ENCODE data around the gene KAZN. TPM values are rescaled to one million over a fixed set of nuclear protein-coding genes. Genes with fewer than 3 reads are reported as not detected.
A peak's percentile ranks its signal among the peaks of the same experiment; 100 is the strongest.

The KAZN gene
- total and polyA plus RNA-seq, 9 donors: 5.1 to 17.4 (median 14.3) TPM

GRCh38 chr1:14624941-14625340 lies 26.5 kb downstream of the KAZN start:
- Histone ChIP-seq H3K4me1 (ENCODE audit: control insufficient read depth, insufficient read depth, low read length) (peaks cover 14% of the 10 kb centered on the region), H3K27me3 (ENCODE audit: control insufficient read depth, insufficient read depth, low read length) (no peaks in the 10 kb centered on the region), H3K4me3 (ENCODE audit: low read length) (no peak overlapping the region), H3K36me3 (ENCODE audit: control insufficient read depth, insufficient read depth, low read length) (no peaks in the 10 kb centered on the region), H3K9me3 (replicated peaks; ENCODE audit: control insufficient read depth, low read depth, low read length) (no peaks in the 10 kb centered on the region), H3K27ac (ENCODE audit: low read length) (no peak overlapping the region)
- no peak for DNase-seq
- 97% methylated on average over 4 of the region's 7 CpGs for WGBS (ENCODE audit: insufficient coverage)

GRCh38 chr1:14625572-14625971 lies 27.1 kb downstream of the KAZN start:
- H3K27ac ChIP-seq (ENCODE audit: low read length): no peak overlapping the region
- H3K4me1 ChIP-seq (ENCODE audit: control insufficient read depth, insufficient read depth, low read length): peaks cover 14% of the 10 kb centered on the region
- DNase-seq: no peak
- H3K36me3 ChIP-seq (ENCODE audit: control insufficient read depth, insufficient read depth, low read length): no peaks in the 10 kb centered on the region
- no peaks in the 10 kb centered on the region for H3K27me3 ChIP-seq (ENCODE audit: control insufficient read depth, insufficient read depth, low read length)
- no peak overlapping the region for H3K4me3 ChIP-seq (ENCODE audit: low read length)
- no CpG with 5 or more reads among the region's 11 CpGs for WGBS (ENCODE audit: insufficient coverage)
- no peaks in the 10 kb centered on the region for H3K9me3 ChIP-seq (replicated peaks; ENCODE audit: control insufficient read depth, low read depth, low read length)

- 67% methylated on average over 1 of the region's 5 CpGs for WGBS (ENCODE audit: insufficient coverage)
- no peak overlapping the region for H3K27ac ChIP-seq (ENCODE audit: low read length)
- H3K27me3 ChIP-seq (ENCODE audit: control insufficient read depth, insufficient read depth, low read length): no peaks in the 10 kb centered on the region
- no peaks in the 10 kb centered on the region for H3K36me3 ChIP-seq (ENCODE audit: control insufficient read depth, insufficient read depth, low read length)
- H3K4me3 ChIP-seq (ENCODE audit: low read length): no peak overlapping the region
- H3K4me1 ChIP-seq (ENCODE audit: control insufficient read depth, insufficient read depth, low read length): peaks cover 14% of the 10 kb centered on the region
- no peaks in the 10 kb centered on the region for H3K9me3 ChIP-seq (replicated peaks; ENCODE audit: control insufficient read depth, low read depth, low read length)
- DNase-seq: no peak
Measured at GRCh38 chr1:14625996-14626395, 27.5 kb downstream of the KAZN start.

- no peaks in the 10 kb centered on the region for H3K36me3 ChIP-seq (ENCODE audit: control insufficient read depth, insufficient read depth, low read length)
- no peak overlapping the region for H3K4me3 ChIP-seq (ENCODE audit: low read length)
- 50% methylated on average over 8 of the region's 11 CpGs for WGBS (ENCODE audit: insufficient coverage)
- H3K27me3 ChIP-seq (ENCODE audit: control insufficient read depth, insufficient read depth, low read length): no peaks in the 10 kb centered on the region
- H3K27ac ChIP-seq (ENCODE audit: low read length): no peak overlapping the region
- no peaks in the 10 kb centered on the region for H3K9me3 ChIP-seq (replicated peaks; ENCODE audit: control insufficient read depth, low read depth, low read length)
- peak; percentile 44 for DNase-seq
- peaks cover 14% of the 10 kb centered on the region for H3K4me1 ChIP-seq (ENCODE audit: control insufficient read depth, insufficient read depth, low read length)
Measured at GRCh38 chr1:14626869-14627607, 28.6 kb downstream of the KAZN start.

GRCh38 chr1:14627608-14628489 lies 29.4 kb downstream of the KAZN start:
- no peaks in the 10 kb centered on the region for H3K27me3 ChIP-seq (ENCODE audit: control insufficient read depth, insufficient read depth, low read length)
- DNase-seq: peak; percentile 32
- no peaks in the 10 kb centered on the region for H3K9me3 ChIP-seq (replicated peaks; ENCODE audit: control insufficient read depth, low read depth, low read length)
- 79% methylated on average over 4 of the region's 17 CpGs for WGBS (ENCODE audit: insufficient coverage)
- H3K36me3 ChIP-seq (ENCODE audit: control insufficient read depth, insufficient read depth, low read length): no peaks in the 10 kb centered on the region
- peaks cover 14% of the 10 kb centered on the region for H3K4me1 ChIP-seq (ENCODE audit: control insufficient read depth, insufficient read depth, low read length)
- no peak overlapping the region for H3K4me3 ChIP-seq (ENCODE audit: low read length)
- no peak overlapping the region for H3K27ac ChIP-seq (ENCODE audit: low read length)

- H3K4me3 ChIP-seq (ENCODE audit: low read length): no peak overlapping the region
- DNase-seq: no peak
- 90% methylated on average over 9 of the region's 16 CpGs for whole genome bisulfite sequencing (ENCODE audit: insufficient coverage)
Measured at GRCh38 chr1:14629363-14630014, 31.0 kb downstream of the KAZN start.

GRCh38 chr1:14630986-14631385 lies 32.5 kb downstream of the KAZN start:
- H3K27me3 ChIP-seq (ENCODE audit: control insufficient read depth, insufficient read depth, low read length): no peaks in the 10 kb centered on the region
- no peak overlapping the region for H3K4me3 ChIP-seq (ENCODE audit: low read length)
- H3K4me1 ChIP-seq (ENCODE audit: control insufficient read depth, insufficient read depth, low read length): peaks cover 14% of the 10 kb centered on the region
- no peaks in the 10 kb centered on the region for H3K36me3 ChIP-seq (ENCODE audit: control insufficient read depth, insufficient read depth, low read length)
- no peaks in the 10 kb centered on the region for H3K9me3 ChIP-seq (replicated peaks; ENCODE audit: control insufficient read depth, low read depth, low read length)
- no peak for DNase-seq
- WGBS (ENCODE audit: insufficient coverage): 80% methylated on average over 2 of the region's 5 CpGs
- H3K27ac ChIP-seq (ENCODE audit: low read length): no peak overlapping the region

More at GRCh38 chr1:14629363-14630014, 31.0 kb downstream of the KAZN start:
- H3K9me3 ChIP-seq (replicated peaks; ENCODE audit: control insufficient read depth, low read depth, low read length): no peaks in the 10 kb centered on the region
- peaks cover 14% of the 10 kb centered on the region for H3K4me1 ChIP-seq (ENCODE audit: control insufficient read depth, insufficient read depth, low read length)
- H3K27me3 ChIP-seq (ENCODE audit: control insufficient read depth, insufficient read depth, low read length): no peaks in the 10 kb centered on the region
- no peak overlapping the region for H3K27ac ChIP-seq (ENCODE audit: low read length)
- H3K36me3 ChIP-seq (ENCODE audit: control insufficient read depth, insufficient read depth, low read length): no peaks in the 10 kb centered on the region

GRCh38 chr1:14631421-14631820 lies 32.9 kb downstream of the KAZN start:
- H3K9me3 ChIP-seq (replicated peaks; ENCODE audit: control insufficient read depth, low read depth, low read length): no peaks in the 10 kb centered on the region
- H3K4me3 ChIP-seq (ENCODE audit: low read length): no peak overlapping the region
- H3K27me3 ChIP-seq (ENCODE audit: control insufficient read depth, insufficient read depth, low read length): no peaks in the 10 kb centered on the region
- peaks cover 14% of the 10 kb centered on the region for H3K4me1 ChIP-seq (ENCODE audit: control insufficient read depth, insufficient read depth, low read length)
- H3K27ac ChIP-seq (ENCODE audit: low read length): no peak overlapping the region
- H3K36me3 ChIP-seq (ENCODE audit: control insufficient read depth, insufficient read depth, low read length): no peaks in the 10 kb centered on the region
- 52% methylated on average over 7 of the region's 10 CpGs for WGBS (ENCODE audit: insufficient coverage)
- DNase-seq: no peak

- no peak overlapping the region for H3K27ac ChIP-seq (ENCODE audit: low read length)
- WGBS (ENCODE audit: insufficient coverage): 50% methylated on average over 1 of the region's 5 CpGs
Measured at GRCh38 chr1:14634486-14634885, 36.0 kb downstream of the KAZN start.

GRCh38 chr1:14635421-14635820 lies 36.9 kb downstream of the KAZN start:
- H3K36me3 ChIP-seq (ENCODE audit: control insufficient read depth, insufficient read depth, low read length): no peaks in the 10 kb centered on the region

More at GRCh38 chr1:14634486-14634885, 36.0 kb downstream of the KAZN start:
- Histone ChIP-seq H3K9me3 (replicated peaks; ENCODE audit: control insufficient read depth, low read depth, low read length) (no peaks in the 10 kb centered on the region), H3K27me3 (ENCODE audit: control insufficient read depth, insufficient read depth, low read length) (no peaks in the 10 kb centered on the region), H3K36me3 (ENCODE audit: control insufficient read depth, insufficient read depth, low read length) (no peaks in the 10 kb centered on the region), H3K4me1 (ENCODE audit: control insufficient read depth, insufficient read depth, low read length) (no peaks in the 10 kb centered on the region), H3K4me3 (ENCODE audit: low read length) (no peak overlapping the region)
- DNase-seq: no peak

More at GRCh38 chr1:14635421-14635820, 36.9 kb downstream of the KAZN start:
- Histone ChIP-seq H3K4me3 (ENCODE audit: low read length) (no peak overlapping the region), H3K4me1 (ENCODE audit: control insufficient read depth, insufficient read depth, low read length) (no peaks in the 10 kb centered on the region), H3K27me3 (ENCODE audit: control insufficient read depth, insufficient read depth, low read length) (no peaks in the 10 kb centered on the region), H3K9me3 (replicated peaks; ENCODE audit: control insufficient read depth, low read depth, low read length) (no peaks in the 10 kb centered on the region), H3K27ac (ENCODE audit: low read length) (no peak overlapping the region)
- no peak for DNase-seq
- 98% methylated on average over 6 of the region's 9 CpGs for WGBS (ENCODE audit: insufficient coverage)
